Ishikawa (cell line): ENCODE results near the gene ABCB8.

Experiments used
- CEBPB ChIP-seq: IDR thresholded peaks from 2 replicates; pipeline ENCODE4 v1.6.1; 2012
- CREB1 ChIP-seq: IDR thresholded peaks from 2 replicates; pipeline ENCODE4 v1.6.1; 2012; ENCODE audit warnings: low read depth
- EGR1 ChIP-seq: IDR thresholded peaks from 2 replicates; pipeline ENCODE4 v1.6.1; 2012
- EP300 ChIP-seq: IDR thresholded peaks from 2 replicates; pipeline ENCODE4 v1.6.1; 2012; ENCODE audit warnings: borderline replicate concordance
- FOXM1 ChIP-seq: IDR thresholded peaks from 2 replicates; pipeline ENCODE4 v1.6.1; 2012; ENCODE audit warnings: low read depth, borderline replicate concordance
- REST ChIP-seq: IDR thresholded peaks from 2 replicates; pipeline ENCODE4 v1.6.1; 2012; ENCODE audit warnings: low read depth, mild to moderate bottlenecking
- TCF12 ChIP-seq: IDR thresholded peaks from 2 replicates; pipeline ENCODE4 v1.6.1; 2012; ENCODE audit warnings: low read depth
- TEAD4 ChIP-seq: IDR thresholded peaks from 2 replicates; pipeline ENCODE4 v1.6.1; 2012
- YY1 ChIP-seq: IDR thresholded peaks from 2 replicates; pipeline ENCODE4 v1.6.1; 2012; ENCODE audit warnings: low read depth
- ZBTB7A ChIP-seq: IDR thresholded peaks from 2 replicates; pipeline ENCODE4 v1.6.1; 2012; ENCODE audit warnings: low read depth
- TF ChIP-seq, protein P1 (sequence below): IDR thresholded peaks from 2 replicates; pipeline ENCODE4 v1.6.1; 2012

DNA sequence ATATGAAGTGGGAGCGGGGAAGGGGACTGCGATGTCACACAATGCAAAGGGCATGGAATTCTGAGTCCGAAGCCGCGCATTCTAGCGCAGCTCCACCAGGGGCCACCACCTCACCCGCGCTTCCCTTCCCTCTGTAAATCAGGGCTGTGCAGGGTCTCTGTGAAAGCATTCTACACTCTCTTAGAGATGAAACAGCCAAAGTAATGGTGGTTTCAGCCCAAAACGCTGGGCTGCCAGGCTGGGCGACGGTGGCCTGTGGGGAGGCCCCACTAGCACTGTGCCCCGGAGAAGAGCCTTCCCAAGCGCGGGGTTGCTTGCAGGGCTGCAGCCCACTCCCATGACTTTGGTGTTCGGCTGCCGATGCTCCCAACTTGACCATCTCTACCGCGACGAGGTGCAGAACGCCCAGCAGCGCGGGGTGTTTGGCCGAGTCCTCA lies 15.3 kb upstream of the ABCB8 start:
- no peak for TF ChIP-seq REST
- TF ChIP-seq YY1 = no peak
- TF ChIP-seq TCF12 = no peak
- TF ChIP-seq CREB1 = no peak
- no peak for TF ChIP-seq FOXM1
- TF ChIP-seq ZBTB7A = no peak
- no peak for TF ChIP-seq CEBPB
- TF ChIP-seq, protein P1, sequence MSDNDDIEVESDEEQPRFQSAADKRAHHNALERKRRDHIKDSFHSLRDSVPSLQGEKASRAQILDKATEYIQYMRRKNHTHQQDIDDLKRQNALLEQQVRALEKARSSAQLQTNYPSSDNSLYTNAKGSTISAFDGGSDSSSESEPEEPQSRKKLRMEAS = no peak
- no peak for TF ChIP-seq EGR1
- no peak for TF ChIP-seq EP300
- TF ChIP-seq TEAD4 = no peak
